CD4-positive, alpha-beta T cell treated with Interleukin-12 subunit alpha and Interleukin-12 subunit beta, for 1 hour (primary cell): ENCODE data around the gene GABRG3.

Experiments
- DNase-seq: peaks from one replicate; pipeline ENCODE4 v3.0.0-alpha.2; 2020

The GABRG3 gene

DNA sequence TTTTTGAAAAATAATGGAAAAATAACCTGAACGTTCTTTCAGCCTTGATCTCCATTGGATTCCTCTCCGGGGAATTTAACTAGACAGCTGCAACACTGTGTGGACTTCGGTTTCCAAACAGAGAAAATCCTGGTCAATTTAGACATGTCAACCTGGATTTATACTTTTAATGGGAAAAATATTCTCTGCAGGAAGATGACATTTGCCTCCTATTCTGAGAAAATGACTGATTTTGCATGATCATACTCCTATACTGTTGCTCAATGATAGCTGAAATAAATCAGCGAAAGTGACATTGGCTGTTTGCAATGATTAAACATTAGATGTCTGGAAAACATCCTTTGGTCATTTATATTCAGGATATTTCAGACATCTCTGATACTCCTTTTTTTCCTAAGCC is 94.8 kb downstream of the GABRG3 start:
- DNase-seq = no peak

DNA sequence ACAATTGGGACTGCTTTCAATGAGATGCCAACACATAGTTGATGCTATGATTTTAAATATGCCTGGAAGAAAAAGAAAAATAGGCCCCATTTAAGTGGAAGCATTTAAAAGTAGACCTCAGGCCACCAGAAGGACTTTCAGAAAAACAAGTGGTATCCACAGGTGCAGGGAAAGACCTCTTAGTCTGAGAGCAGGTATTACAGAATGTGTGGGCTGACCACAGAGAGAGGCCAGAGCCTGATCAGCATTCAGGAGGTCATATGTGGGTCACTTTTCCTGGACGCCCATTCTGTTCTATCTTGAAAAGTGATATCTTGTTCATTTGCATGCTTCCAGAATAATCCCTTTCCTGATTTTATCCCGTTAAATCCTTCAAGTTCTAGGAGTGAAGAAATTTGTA is 95.5 kb downstream of the GABRG3 start:
- DNase-seq = no peak

DNA sequence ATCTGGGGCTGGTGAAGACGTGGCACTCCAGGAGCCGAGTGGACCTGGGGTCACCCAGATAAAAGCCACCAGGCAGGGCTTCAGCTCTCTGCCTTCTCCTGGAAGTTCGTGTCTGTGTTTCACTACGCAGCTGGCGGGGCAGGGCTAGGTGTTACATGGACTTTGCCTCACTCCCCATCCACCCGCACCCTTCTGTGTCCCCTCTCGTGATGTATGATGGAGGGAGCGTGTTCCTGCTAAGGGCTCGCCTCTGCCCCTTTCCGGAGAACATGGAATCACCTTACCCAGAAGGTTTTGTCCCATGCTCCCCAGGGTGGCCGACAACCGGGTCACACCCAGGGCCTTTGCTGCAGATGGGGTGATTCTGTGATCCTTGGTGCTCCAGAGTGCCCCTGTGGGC is 96.2 kb downstream of the GABRG3 start:
- no peak for DNase-seq

DNA sequence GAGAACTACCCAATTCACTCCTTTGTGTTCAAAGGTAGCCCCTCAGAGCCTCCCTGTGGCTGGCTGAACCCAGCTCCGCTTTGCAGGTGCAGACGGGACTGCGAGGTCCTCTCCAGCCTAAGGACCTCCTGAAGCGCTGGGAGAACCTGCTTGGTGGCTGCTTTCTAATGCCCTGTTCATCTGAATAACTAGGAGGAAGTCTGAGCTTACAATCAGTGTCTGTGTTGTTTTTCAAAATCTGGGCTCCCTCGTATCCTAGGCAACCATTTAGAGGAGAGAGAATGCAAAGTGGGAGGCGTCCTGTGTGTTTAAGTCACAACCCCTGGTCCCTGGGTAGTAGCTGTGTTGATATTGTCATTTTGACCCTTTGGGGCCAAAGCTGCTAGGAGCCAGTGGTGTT is 99.9 kb downstream of the GABRG3 start:
- no peak for DNase-seq

DNA sequence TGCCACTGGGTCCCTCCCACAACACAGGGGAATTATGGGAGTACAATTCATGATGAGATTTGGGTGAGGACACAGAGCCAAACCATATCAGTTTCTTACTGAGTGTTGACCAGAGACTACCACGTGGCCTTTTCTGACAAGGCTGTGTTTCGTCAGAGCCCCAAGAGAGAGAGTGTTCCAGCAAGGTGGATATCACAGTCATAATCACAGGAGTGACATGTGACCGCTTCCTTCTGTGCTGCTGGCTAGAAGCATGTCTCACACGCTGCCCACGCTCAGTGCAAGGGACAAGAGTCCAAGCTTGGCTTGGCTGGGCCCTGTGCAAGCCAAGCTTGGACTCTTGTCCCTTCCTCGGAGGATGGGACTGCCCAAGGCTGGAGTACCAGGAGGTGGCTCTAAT is 103.2 kb downstream of the GABRG3 start:
- DNase-seq = no peak

DNA sequence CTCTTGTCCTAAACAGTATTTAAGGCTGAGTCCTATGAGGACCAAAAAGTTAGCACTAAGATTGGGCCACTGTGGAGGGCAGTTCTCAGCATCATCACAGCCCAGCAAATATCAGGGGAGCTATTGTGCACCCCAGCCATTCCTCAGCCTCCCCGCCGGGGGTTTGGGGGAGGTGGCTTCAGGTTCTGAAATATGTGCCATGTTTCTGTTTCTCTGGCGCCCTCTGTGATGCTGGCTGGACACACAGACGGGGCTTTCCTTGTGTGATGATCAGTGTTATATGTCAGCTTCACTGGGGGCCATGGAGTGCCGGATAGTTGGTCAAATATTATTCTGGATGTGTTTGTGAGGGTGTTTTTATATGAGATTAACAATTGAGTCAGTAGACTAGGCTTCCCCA is 106.8 kb downstream of the GABRG3 start:
- no peak for DNase-seq

DNA sequence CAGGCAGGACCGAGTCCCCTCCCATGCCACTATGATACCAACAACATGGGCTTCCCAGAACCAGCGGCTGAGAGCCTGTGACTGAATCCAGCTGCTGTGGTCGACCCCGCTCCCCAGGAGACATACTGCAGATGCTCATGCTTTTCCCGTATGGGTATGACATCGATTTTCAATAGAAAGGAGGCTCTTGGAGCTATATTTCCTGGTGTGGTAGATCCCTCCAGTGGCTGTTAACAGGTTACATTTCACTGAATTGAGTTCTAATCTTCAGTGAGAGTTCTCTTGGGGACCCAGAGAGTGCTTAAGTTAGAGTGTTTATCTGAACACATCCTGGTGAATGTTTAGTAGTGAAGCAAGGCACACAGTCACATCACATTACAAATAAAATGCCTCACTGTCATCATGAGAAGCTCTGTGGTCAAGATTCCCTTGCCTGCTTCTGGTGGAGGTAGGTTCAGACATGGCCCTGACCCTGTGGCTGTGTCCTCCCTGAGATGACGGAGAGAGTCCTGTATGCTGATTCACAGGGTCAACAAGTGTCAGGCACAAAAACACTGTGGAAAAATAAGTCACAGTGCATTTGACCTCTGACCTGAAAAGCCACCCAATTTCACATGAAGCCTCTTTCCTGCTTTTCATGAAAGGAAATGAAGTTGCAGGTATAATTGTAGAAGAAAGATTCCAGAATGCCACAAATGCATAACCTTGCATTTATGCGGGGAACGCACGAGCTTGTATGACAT is 110.9 kb downstream of the GABRG3 start:
- no peak for DNase-seq

DNA sequence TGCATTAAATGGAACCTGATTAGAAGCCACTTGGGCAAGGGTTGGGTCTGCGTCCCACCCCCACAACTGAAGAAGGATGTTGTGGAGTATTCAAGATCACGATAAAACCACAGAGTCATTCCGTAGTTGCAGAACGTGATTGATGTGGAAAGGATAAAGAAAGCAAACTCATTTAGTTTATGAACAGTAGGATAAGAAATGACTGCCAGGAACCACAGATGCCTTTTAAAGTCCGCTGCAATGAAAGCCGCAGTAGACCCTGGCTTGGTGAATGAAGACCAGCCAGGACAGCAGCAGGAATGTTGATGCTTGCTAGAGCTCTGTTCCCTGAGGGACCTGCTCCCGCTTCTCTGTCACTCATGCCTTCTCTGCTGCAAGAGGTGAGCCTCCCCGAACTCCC is 111.5 kb downstream of the GABRG3 start:
- no peak for DNase-seq

DNA sequence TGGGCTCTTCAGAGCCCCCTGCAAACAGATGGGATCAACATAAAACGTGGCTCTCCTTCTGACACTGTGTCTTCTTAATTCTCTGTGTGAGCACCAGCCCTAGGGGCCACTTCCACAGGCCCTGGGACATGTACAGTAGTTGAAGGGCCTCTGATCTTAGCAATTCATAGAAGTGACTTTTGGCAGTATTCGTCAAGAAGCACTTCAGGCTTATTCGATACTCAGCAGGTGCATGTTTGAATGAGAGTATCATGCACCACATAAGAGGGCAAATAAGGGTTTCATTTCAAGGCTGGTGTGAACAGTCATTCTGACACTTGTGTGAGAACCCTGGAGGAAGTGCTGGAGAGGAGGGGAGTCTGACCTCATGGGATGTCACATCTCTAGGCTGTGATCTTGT is 113.9 kb downstream of the GABRG3 start:
- no peak for DNase-seq

DNA sequence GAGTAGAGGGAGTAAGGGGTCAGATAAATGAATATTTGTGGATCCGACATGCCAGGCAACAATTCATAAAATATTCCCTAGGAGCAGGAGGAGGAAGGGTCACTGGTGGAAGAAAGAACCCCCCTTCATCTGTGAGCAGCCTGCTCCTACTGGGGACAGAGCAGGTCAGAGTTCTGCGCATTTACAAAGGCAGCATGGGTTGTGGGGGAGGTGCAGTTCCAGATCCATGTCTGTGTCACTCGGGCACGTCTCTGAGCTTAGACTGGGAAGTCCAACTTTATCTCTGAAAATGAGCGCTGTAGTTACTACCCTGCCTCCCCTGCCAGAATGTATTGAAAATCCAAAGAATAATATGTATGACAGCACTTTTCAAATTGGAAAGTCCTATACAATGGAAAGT is 115.2 kb downstream of the GABRG3 start:
- no peak for DNase-seq

DNA sequence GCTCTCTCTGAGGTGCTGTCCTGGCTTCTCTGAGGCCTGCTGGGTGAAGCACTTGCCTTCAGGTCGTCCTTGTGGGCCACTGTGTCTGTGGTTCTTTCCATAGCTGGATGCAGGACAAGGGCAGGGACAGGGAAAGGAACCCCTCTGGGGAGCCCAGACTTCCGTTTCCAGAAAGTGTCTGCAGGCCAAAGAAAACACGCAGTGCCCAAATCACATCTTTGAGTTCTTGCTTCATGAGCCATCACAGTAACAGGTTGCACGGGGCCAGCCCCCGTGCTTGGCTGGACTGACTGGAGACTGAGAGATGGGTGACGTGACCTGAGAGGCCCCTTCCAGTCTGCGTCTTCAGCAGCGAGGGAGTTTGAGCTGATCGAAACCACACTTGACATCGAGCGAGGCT is 115.8 kb downstream of the GABRG3 start:
- DNase-seq = no peak

DNA sequence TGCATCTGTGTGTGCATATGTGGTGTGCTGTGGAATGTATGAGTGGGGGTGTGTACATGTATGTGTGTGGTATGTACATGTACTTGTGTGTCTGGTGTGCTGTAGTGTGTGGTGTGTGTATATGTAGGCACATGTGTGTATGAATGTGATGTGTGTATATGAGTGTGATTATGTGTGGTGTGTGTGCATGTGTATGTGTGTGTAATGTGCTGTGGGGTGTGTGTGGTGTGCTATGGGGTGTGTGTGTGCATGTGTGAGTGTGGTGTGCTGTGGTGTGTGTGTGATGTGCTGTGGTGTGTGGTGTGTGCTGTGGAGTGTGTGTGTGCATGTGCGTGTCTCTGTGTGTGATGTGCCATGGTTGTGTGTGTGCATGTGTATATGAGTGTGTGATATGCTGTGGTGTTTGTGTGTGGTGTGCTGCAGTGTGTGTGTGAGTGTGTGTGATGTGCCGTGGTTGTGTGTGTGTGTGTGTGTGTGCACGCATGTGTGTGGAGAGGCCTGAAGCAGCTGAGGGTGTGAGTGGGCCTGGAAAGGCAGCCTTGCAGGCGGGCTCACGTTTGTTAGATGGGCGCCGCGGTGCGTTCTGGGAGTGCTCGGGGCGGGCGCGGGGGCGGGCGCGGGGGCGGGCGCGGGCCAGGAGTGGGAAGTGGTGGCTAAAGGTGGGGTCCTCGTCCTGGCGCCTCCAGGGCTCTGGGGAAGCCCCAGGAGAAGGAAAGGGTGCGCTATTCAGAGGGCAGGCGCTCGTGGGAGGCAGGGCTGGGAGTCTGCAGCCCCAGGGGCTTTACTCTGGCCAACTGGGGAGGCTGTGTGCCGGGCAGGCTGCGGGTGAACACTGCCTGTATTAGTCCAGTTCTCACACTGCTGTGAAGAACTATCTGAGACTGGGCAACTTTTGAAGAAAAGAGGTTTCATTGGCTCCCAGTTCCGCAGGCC is 116.9 kb downstream of the GABRG3 start:
- no peak for DNase-seq

DNA sequence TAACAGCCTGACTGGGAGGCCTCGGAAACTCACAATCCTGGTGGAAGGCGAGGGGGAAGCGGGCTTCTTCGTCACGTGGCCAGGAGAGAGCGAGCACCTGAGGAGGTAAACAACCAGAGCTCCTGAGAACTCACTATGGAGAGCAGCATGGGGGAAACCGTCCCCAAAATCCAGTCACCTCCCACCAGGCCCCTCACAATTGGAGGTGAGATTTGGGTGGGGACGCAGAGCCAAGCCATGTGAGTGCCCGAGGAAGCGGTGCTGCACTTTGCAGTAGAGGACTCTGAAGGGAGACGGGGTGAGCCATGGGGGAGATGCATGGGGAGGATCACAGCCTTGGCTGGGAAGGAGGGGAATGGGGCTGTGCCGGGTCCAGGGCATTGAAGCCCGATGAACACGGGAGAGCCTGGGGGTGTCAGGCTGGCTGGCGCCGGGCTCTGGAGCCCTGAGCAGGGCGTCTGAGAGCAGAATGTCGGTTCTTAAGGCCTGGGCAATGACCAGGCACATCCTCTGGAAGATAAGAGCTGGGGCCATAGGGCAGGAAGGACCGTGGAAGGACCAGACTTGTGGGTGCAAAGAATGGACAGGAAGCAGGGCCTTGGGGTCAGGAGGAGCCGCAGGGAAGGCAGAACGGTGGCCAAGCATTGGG is 117.7 kb downstream of the GABRG3 start:
- DNase-seq = no peak

DNA sequence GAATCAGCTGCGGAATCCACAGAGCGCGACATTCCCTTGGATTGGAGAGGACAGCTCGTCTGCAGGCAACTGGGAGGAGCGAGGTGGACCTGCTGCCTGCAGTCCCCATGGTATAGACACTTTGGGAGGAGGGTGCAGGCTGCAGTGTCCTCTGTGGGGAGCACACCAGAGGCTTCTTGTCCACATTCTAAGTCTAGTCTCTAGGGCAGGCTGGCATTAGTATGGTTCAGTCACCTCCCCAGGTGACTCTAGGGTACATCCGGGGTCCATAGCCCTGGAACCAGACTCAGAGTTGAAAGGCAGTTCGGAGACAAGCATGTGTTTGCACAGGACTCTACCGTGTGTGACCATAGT is 118.2 kb downstream of the GABRG3 start:
- no peak for DNase-seq

DNA sequence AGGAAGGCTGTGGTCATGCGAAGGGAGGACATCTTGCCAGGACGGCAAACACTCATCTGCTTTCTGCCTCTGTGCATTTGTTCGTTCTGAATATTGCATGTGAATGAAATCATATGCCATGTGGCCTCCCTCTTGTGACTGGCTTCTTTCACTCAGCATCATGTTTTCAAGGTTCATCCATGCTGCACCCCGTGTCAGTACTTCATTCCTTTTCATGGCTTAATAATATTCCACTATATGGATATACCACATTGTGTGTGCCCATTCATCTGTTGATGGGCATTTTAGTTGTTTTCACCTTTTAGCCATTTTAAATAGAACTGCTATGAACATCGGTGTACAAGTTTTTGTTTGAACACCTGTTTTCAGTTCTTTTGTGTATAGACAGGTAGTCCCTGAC is 118.7 kb downstream of the GABRG3 start:
- DNase-seq = no peak

DNA sequence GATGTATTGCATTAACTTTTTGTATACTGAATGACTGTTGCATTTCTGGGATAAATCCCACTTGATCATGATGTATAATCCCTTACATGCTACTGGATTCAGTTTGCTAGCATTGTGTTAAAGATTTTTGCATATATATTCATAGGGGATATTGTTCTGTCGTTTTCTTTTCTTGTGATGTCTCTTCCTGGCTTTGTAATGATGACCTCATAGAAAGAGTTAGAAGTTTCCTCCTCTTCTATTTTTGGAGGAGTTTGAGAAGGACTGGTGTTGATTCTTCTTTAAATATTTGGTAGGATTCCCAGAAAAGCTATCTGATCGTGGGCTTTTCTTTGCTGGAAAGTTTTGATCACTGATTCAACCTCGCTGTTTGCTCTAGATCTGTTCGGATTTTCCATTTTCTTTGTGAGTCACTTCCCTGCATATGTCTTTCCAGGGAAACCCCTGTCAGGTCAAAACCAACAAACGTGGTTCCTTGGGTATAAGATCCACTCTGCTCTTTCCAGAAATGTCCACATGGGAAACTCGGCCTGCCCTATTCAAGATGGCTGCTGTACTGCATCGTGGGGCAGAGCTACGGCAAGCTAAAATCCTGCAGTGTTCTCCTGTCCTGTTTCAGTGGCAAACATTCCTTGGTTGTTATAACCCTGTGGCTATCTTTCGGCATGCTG is 120.4 kb downstream of the GABRG3 start:
- no peak for DNase-seq

DNA sequence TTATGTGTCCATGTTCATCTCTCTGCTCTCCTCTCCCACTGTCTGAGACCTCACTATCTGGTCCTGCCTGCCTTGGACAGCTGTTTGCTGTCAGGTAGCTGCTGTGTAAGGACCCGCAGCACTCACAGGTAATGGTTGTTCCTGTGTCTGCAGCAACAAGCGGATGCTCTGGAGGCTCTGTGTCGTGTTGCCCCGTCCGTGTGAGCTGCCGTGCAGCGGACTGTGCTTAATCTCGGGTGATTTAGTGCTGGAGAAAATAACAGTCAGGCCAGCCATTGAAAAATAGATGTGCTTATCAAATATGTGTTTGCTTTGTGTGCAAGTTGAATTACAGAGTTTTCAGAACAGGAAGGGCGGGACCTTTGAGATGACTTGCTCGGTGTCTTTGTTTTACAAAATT is 121.4 kb downstream of the GABRG3 start:
- DNase-seq = no peak

DNA sequence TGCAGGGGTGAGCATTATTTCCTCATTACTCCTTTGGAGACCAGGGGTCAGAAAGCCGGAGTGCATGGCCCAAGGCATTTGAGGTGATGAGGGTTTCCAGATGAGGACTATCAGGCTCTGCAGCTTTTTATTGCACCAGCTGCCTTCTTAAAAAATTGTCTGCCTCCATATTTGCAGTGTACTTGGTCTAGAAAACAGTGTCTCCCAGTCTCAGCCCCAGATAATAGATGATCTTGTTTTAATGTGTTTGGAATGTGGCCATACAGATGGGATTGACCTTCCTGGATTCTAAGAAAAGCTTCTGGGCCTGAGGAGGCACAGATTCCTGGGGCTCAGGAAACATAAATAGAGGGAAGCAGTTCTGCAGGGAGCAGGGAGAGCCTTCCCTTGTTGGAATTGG is 123.3 kb downstream of the GABRG3 start:
- no peak for DNase-seq

DNA sequence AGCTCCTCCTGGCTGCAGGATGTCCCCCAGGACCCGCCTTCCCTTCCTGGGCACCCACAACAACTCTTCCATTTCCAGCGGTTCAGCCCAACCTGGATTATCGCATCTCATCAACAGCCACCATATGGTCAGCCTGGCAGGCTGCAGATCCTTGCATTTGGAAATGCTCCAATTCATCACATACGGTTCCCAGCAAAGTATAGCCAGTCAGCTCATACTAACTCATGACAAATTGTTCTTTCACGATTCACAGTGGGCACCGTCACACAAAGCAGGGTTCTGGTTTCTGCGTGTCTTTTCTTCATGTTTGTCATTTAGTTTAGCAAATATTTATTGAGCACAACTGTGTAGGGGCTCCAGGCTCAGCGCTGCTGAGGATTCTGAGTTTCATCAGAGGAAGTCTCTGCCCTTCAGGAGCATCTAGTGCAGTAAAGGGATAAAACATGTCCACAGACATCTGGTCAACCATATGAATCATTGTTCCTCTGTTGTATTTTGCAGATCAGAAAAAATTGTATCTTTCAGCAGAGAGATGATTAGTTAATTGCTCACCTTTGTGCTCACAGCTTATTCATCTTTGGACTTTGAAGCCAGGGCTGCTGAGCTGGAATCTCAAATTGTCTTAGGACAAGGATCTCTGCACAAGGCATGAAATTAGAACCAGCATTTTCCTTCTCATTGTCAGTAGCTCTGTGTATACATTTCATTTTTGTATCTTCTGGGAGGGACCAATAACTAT is 125.1 kb downstream of the GABRG3 start:
- DNase-seq = no peak

DNA sequence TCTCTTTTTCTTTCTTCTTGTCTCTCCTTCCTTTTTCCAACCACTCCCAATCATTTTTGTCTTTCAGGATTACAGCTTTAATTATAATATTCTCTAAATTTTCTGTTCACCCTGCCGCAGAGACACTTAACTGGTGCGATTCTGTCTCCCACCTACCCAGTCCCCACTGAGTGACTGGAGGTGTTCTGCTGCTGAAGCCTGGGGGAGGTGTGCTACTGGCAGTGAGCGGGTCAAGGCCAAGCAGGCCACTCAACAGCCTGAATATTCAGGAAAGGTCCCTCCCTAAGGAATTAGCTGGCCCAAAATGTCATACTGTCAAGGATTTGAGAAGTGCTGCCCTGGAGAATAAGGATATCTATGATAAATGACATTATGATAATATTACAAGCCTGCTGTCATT is 126.5 kb downstream of the GABRG3 start:
- DNase-seq = no peak

DNA sequence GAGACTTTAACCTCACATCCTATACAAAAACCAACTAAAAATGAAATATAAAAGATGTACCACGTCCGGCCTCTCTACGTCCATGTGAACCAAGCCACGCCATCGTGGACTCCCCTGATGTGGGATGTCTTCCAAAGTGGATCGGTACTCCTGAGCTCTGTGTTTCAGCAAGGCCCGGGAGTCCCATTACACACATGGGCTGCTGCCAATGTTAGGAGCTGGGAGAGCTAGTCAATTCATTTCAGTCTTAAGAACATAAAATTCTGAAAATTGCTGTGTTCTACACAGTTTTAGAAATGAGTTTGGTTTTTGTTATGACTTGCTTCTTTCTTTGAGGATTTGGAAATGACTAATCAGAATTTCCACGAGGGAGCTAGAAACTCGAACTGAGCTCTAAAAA is 131.0 kb downstream of the GABRG3 start:
- no peak for DNase-seq

DNA sequence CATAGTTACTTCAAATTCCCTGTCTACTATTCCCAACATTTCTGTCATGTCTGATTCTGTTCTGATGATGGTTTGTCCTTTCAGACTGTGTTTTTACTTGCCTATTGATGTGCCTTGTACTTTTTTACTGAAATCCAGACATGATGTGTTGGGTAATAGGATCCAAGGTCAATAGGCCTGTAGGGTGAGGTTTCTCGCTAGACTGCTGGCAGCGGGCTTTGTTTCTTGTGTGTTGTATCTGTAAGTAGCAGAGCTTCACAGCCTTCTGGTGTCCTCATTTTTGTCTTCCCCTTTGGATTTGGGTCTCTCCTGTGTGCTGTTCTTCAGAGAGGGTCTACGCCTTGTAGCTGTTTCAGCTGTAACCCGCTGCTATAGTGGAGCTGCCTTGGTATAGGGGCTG is 140.3 kb downstream of the GABRG3 start:
- no peak for DNase-seq

DNA sequence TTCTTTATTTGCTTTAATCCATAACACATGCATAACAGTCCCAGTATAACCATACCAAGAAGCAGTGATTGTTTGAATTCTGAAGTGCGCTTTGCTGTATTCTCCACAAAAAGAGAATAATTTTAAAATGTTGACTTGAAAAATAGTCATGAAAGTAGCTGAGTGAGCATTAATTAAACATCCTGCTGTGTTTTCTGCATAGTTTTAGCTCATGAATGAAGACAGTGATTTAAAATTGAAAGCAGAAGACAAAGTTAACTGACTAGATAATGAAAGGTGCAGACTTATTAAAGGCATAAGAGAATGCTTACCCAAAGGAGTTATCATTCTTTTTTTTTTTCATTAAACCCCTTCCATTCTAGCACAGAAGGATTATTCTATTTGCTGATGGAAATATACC is 143.5 kb downstream of the GABRG3 start:
- no peak for DNase-seq
